ENCODE data around the gene STX7. TPM values are rescaled to one million over a fixed set of nuclear protein-coding genes. Genes with fewer than 3 reads are reported as not detected.
A peak's percentile ranks its signal among the peaks of the same experiment; 100 is the strongest.

Gene STX7
- total RNA-seq, 1 donor from 2014 or later, result 46.9 TPM

DNA sequence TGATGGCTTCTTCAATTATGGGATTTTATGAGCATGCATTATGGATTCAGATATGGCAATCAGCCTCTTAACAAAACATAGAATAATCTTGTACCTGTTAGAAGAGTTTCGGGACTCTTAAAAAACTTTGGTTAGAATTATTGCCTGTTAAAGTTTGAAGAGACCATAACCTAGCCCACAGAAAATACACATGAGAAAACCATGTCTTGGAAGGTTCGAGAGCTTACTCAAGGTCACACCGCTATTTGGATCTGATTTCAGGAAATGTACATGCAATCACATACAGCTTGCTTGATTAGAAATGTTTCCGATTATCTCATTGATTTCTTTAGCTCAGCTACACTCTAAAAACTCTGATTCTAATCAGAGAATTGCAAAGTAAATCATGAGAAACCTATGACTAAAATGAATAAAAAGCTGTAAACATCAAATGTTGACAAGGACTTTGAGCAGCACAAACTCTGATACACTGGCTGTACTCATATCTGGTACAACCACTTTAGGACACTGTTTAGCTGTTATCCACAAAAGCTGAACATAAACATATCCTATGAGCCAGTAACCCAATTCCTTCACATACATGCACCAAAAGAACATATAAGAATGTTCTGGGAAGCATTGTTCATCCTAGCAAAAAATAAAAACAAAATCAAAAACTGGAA lies 16.3 kb downstream of the STX7 start:
- H3K4me3 Mint-ChIP-seq, result no peak overlapping the region

DNA sequence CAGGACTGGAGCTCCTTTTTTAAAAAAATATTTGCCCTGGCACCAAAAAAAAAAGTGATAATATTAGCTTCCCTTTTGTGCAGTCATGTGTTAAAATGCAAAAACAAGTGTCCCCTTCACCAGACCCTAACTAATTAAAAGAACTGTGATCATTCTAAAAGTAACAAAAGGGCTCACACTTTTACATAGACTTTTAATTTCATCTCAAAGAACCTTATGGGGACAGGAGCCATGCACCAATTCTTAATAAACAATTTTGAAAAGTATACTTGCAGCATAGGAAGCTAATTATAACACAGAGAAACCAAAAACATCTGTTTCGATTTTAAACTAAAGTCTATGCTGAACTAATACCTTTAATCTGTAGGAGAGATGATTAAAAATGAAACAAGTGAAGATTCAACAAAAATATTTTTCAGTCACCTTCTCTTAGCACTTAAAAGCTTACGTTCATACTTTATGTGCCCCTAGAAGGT lies 17.3 kb downstream of the STX7 start:
- Mint-ChIP-seq H3K9me3 (peaks cover 10% of the 10 kb centered on the region), H3K27ac (peak overlapping the region; percentile 13), H3K27me3 (ENCODE audit: low read depth) (no peaks in the 10 kb centered on the region), H3K4me3 (no peak overlapping the region), H3K4me1 (peaks cover 13% of the 10 kb centered on the region), H3K36me3 (peaks cover 42% of the 10 kb centered on the region)
- DNase-seq (ENCODE audit: low spot score in 2 of 2, unreplicated experiment in 2 of 2), result no peak
- TF ChIP-seq CTCF (IDR thresholded peaks at IDR 0.05; ENCODE audit: unreplicated experiment), result no peak

More for the DNA sequence above, 16.3 kb downstream of the STX7 start:
- TF ChIP-seq CTCF (IDR thresholded peaks at IDR 0.05; ENCODE audit: unreplicated experiment), result no peak
- H3K27ac Mint-ChIP-seq, result no peak overlapping the region
- no peaks in the 10 kb centered on the region for H3K27me3 Mint-ChIP-seq (ENCODE audit: low read depth)
- peaks cover 10% of the 10 kb centered on the region for H3K9me3 Mint-ChIP-seq
- no peak for DNase-seq (ENCODE audit: low spot score in 2 of 2, unreplicated experiment in 2 of 2)
- peaks cover 48% of the 10 kb centered on the region for H3K36me3 Mint-ChIP-seq
- peaks cover 13% of the 10 kb centered on the region for H3K4me1 Mint-ChIP-seq

GRCh38 chr6:132494954-132495353 lies 18.0 kb downstream of the STX7 start:
- TF ChIP-seq CTCF (IDR thresholded peaks at IDR 0.05; ENCODE audit: unreplicated experiment), result no peak
- no peak overlapping the region for H3K4me3 Mint-ChIP-seq
- H3K27me3 Mint-ChIP-seq (ENCODE audit: low read depth), result no peaks in the 10 kb centered on the region
- DNase-seq (ENCODE audit: low spot score in 2 of 2, unreplicated experiment in 2 of 2), result no peak
- peaks cover 13% of the 10 kb centered on the region for H3K4me1 Mint-ChIP-seq
- H3K27ac Mint-ChIP-seq, result peak overlapping the region; percentile 48
- peaks cover 37% of the 10 kb centered on the region for H3K36me3 Mint-ChIP-seq
- peaks cover 10% of the 10 kb centered on the region for H3K9me3 Mint-ChIP-seq

DNA sequence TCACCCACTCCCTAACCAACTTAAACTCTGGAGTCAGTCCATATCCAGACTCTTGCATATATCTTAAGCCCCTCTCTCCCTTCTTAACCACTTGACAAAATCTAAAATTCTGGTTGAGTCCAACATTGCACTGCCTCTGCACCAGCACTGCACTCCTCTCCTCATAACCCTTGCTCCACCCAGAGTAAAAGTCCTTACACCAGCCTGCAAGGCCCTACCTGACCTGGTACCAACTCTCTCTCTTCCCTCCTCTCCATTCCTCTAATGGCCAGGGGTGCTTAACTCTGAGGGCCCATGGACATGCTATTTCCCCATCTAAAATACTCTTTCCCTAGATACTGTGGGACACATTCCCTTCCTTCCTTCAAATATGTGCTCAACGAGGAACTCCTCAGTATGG lies 21.0 kb downstream of the STX7 start:
- TF ChIP-seq CTCF (IDR thresholded peaks at IDR 0.05; ENCODE audit: unreplicated experiment), result no peak
- no peak for DNase-seq (ENCODE audit: low spot score in 2 of 2, unreplicated experiment in 2 of 2)
- Mint-ChIP-seq H3K27me3 (ENCODE audit: low read depth) (no peaks in the 10 kb centered on the region), H3K4me1 (peaks cover 13% of the 10 kb centered on the region), H3K9me3 (peaks cover 13% of the 10 kb centered on the region), H3K27ac (no peak overlapping the region), H3K4me3 (no peak overlapping the region), H3K36me3 (peaks cover 34% of the 10 kb centered on the region)

DNA sequence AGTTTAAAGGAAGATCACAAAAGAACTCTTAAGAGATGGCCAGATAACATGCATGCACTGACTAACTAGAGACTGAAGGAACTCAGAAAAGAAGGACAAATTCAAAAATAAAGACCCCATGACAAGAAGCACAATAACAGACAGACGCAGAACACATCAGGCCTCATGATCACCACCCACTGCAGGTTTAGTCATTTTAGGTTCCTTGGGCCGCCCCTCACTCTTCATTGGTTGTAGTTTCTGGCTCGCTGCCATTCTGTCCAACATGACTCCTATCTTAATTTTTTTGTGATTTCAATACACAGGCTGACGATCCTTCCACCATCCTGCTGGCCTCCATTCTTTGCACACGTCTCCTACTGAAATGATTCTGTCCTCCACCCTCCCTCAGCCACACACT lies 21.6 kb downstream of the STX7 start:
- no peak for DNase-seq (ENCODE audit: low spot score in 2 of 2, unreplicated experiment in 2 of 2)
- H3K4me1 Mint-ChIP-seq, result peaks cover 13% of the 10 kb centered on the region
- H3K36me3 Mint-ChIP-seq, result peaks cover 35% of the 10 kb centered on the region
- TF ChIP-seq CTCF (IDR thresholded peaks at IDR 0.05; ENCODE audit: unreplicated experiment), result no peak
- peaks cover 14% of the 10 kb centered on the region for H3K9me3 Mint-ChIP-seq
- no peaks in the 10 kb centered on the region for H3K27me3 Mint-ChIP-seq (ENCODE audit: low read depth)
- no peak overlapping the region for H3K27ac Mint-ChIP-seq
- H3K4me3 Mint-ChIP-seq, result no peak overlapping the region
